ENCODE data around the gene LINGO4.

Gene LINGO4

DNA sequence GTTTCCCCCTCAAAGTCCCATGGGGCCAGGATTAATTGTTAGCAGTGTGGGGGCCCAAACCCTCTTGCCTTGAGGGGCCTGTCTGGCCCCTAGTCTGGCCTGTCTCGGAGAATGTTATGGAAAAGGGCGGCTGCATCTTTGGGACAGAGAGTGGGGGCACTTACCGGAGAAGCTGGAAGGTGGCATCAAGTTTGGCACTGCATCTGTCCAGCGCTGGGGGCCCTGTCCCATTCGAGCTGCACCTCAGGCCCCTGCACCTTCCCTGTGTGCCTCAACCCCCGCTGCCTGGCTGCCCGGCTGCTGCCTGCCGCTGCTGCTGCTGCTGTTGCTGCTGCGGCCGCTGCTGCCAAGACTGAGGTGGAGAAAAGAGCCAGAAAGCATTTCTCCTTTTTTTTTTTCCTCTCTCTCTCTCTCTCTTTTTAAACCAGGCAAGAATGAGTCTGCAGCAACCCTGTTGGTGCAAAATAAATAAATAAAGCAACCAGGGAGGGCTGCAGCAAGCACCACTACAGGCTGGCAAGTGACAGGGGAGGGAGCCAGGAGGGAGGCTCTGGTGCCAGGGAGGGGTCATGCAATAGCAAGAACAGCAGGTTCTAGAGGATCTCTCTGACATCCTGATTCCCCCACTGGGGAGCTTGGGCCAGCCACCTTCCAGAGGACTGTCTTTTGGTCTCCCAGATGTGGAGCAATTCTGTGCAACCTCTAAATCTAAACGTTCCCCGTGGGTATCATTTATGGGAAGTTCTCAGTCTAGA lies at the start of gene LINGO4:
Gene LINGO4, minus strand, starts transcription at position 354 of the 755 bp plus-strand sequence. CDS start 2,715 bp downstream, outside the sequence.
- DNase-seq = no peak

- no peak for DNase-seq
Measured at GRCh38 chr1:151854658-151855057, 49.4 kb upstream of the LINGO4 start.

DNA sequence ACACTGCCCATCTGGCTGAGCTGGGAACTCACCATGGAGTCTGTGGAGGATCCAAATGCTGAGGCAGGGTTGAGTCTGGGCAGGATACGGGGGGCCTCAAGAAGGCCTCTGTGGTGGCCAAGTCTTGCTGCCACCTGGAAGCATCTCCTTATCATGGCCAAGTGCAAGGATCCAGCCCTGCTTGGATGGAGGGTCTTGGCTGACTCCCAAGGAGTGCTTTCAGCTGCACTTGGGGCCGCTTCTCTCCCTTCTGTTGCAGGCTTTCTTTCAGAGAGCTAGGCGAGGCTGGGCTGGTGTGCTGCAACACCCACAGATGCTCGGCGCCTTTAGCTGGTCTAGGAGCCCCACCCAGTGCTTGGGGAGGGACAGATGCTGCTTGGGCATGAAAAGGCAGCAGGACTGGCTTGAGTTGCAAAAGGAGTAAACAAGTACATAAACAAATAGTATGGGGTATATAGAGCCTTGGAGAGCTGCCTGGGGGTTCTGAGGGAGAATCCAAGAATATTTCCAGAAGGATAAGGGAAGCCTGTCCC lies 48.3 kb upstream of the LINGO4 start, which contains the start of gene THEM5:
Gene THEM5, minus strand, starts transcription at position 302 of the 533 bp plus-strand sequence. Its CDS starts 147 bp downstream, at position 155.
- no peak for DNase-seq

GRCh38 chr1:151852733-151853132 lies 47.5 kb upstream of the LINGO4 start:
- no peak for DNase-seq

GRCh38 chr1:151851886-151852285 lies 46.7 kb upstream of the LINGO4 start:
- DNase-seq = no peak

DNA sequence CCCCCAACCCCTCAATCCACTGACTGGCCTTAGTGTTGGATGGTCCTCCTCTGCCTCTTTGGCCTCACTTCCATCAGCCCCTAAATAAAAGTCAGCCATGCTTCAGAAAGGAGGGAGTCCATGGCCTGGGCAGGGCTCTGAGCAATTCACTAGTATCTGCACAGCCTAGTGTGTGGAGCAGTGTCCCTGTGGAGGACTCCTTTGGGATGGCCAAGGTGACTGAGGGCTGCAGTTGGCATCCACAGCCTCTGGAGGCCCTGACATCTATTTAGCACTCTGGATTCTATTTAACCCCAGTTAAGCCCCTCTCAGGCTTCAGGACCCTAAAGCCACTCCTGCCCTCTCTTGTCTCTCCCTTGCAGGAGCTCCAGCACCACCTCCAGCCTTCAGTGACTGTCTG lies 44.7 kb upstream of the LINGO4 start:
- no peak for DNase-seq

- peak; percentile 41 to 61 for DNase-seq
Measured at GRCh38 chr1:151849126-151849525, 43.9 kb upstream of the LINGO4 start.

GRCh38 chr1:151847867-151848596 lies 42.8 kb upstream of the LINGO4 start:
- no peak for DNase-seq

DNA sequence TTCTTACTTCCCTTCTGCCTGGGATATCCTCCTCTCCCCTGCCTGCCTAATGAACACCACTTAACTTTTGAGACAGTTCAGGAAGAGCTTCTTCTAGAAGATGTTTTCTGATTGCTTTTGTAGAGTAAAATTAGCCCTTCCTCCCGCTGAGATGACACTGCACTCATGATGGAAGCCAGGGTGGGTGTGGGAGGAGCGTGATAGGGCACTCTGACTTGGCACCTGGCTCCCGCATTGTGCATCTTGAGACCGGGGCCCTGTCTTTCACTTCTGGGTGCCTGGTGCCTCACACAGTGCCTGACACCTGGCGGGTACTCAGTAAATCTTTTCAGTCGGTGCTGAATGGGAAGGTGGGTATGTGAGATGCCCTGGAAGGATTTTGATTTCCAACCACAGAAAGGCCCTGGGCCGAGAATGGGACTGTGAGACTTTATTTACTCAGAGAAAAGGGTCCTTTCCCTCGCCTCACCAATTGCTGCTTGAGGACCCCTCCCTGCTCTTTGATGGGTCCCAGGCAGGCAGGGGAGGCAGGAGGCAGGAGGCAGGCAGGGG lies 41.5 kb upstream of the LINGO4 start:
- DNase-seq = no peak

DNA sequence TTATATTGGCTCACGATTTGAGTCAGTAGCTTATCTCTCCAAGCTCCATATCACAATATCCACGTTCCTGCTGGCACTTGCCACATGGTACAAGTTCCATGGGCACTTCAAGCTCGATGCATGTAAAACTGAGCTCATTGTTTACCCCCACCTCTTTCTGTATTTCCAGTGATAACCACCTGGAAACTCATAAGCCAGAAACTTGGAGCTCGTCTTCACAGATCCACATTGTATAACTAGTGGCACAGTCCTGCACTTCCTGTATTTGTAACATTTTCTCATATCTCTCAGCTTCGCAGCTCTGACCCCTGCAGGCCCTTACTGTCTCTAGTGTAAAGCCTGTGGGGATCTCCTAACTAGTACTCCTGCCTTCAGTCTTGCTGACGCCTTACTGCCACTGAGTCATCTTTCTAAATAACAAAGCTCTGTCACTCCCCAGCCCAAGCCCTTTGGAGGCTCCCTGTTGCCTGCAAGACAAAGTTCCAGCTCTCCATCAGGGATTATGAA lies 40.9 kb upstream of the LINGO4 start:
- peak in 1 of 2 donors; percentile 62 for DNase-seq

GRCh38 chr1:151843398-151843797 lies 38.2 kb upstream of the LINGO4 start:
- no peak for DNase-seq

DNA sequence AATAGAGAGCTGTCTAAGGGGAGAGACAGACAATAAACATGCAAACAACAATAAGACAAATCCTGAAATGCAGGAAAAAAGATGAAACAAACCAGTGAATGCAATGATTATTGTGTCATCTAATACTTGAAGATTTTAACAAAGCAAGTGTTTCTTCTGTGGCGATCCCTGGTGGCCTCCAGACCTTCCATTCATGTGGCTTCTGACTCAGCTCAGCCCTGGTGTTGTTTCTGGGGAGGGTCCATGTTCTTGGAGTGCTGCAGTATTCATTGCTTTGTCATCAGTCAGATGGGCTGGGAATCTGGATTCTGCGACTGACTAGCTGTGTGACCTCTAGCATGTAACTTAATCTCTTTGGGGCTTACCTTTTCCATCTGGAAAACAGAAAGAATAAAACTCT lies 35.9 kb upstream of the LINGO4 start:
- no peak for DNase-seq

- DNase-seq = no peak
Measured at GRCh38 chr1:151840421-151840820, 35.2 kb upstream of the LINGO4 start.

GRCh38 chr1:151839457-151840403 lies 34.5 kb upstream of the LINGO4 start, which contains the start of gene C2CD4D:
C2CD4D (minus strand) TSS chr1:151839820; CDS start chr1:151838989, 831 bp downstream.
- DNase-seq = no peak

GRCh38 chr1:151839082-151839412 lies 33.8 kb upstream of the LINGO4 start:
- no peak for DNase-seq

DNA sequence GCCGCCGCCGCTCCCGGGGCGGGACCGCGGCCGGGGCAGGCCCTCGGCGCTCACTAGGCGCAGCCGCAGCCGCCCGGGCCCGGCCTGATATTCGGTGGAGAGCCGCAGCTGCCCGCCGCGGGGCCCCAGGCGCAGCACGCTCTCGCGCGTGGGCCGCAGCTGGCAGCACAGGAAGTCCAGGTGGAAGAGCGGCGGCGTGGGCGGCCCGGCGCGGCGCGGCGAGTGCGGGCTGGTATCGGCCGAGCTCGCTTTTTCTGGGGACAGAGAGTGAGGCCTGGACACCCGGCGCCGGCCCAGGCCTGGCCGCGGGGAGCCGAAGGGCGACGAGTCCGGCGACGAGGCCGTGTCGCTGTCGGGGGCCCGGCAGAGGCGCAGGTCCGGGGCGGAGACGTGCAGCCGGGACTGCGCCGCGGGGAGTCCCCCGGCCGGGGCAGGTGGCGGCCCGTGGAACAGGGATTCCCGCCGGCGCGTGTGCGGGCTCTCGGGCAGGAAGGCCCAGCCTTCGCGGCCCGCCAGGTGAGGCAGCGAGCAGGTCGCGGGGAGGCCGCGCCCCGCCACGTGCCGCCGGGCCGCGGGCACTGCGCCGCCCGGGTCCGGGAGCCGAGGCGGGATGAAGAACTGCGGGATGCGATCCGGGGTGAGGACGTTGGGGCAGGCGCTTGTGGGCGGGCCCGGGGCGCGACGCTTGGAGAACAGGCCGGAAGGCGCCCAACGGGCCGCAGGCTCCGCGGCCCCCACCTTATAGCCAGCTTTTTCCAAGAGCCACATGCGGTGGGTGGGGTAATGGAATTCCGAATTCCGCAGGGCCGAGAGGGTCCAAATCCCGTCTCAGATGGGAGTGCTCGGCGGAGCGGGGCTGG lies 33.2 kb upstream of the LINGO4 start:
- DNase-seq = peak in 1 of 2 donors; percentile 25

GRCh38 chr1:151837884-151838221 lies 32.6 kb upstream of the LINGO4 start:
- no peak for DNase-seq

- no peak for DNase-seq
Measured at GRCh38 chr1:151837197-151837596, 32.0 kb upstream of the LINGO4 start.

DNA sequence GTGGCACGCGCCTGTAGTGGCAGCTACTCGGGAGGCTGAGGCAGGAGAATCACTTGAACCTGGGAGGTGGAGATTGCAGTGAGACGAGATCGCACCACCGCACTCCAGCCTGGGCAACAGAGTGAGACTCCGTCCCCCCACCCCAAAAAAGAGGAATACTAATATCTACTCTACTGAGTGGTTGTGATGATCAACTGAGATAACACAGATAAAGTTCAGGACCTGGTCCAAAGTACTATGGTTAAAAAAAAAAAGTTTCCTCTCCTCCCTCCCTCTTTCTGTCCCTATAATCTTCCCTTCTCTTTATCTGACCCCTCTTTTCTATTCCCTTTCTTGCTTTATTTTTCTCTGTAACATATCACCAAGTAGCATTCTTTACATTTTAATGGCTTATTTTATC lies 30.4 kb upstream of the LINGO4 start:
- no peak for DNase-seq

DNA sequence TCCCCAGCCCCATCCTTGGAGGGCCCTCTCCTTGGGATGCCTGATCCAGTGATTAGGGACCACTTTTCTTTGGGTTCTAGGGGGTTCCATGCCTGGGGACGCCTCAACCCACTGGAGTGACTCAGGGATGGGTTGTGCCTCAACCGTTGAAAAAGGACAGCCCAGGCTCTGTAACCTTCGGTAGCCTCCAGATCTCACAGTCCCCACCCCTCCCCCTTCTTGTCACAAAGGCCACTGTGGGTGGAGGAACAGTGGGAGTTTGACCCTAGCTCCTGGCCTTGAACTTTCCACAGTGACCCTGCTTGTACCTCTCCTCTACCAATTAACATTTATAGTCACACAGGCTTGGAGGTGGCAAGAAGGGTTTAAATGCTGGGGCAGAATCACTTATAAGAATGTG lies 29.0 kb upstream of the LINGO4 start:
- peak in 1 of 2 donors; percentile 25 for DNase-seq

DNA sequence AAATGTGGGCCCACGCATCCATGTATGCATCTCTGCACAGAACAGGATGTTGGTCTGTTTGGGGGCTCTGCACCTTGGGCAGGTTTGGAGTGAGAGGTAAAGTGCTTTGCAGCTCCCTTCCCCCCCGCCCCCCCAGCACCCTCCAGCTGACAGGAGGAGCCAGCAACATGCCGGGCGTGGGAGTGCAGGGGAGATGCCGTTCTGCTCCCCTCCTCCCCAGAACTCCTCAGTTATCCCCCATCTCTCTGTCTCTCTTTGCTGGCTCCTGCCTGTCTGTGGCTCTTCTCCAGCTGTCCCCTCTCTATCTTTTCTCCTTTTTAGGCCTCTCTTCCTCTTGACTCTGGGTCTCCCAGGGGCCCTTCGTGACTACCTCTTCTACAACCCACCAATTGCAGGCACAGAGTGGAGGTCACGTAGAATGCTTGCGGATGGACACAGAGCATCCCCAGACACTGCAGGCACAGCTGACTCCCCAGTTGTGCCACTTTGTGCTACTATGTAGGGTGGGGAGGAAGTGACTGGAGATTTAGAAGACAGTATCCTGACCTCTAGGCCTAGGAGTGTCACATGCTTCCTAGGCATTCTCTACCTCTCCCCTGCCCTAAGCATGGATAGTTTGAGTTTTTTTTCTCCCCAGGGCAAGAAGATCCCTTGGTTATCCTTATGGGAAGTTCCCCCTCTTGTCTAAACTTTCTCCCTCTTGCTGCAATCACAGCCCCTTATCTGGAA lies 28.1 kb upstream of the LINGO4 start:
- DNase-seq = no peak

All from inflammatory macrophage treated with lipopolysaccharide for 1 hour (primary cell).